Upper lobe of left lung (tissue), 4 donors: ENCODE data around the gene PGGHG.

ENCODE experiments used
- EP300 ChIP-seq, 4 donors: sonication (generic); formaldehyde crosslinking; IDR thresholded peaks; one replicate each; pipeline ENCODE4 v1.5.1; 2017; ENCODE audit warnings: antibody characterized with exemption in 4 of 4, control low read depth in 2 of 4
- POLR2A ChIP-seq, 4 donors: fragments of 450-650 bp; IDR thresholded peaks; one replicate each; pipeline ENCODE4 v1.5.1; 2016 to 2017; ENCODE audit warnings: antibody characterized with exemption in 4 of 4, mild to moderate bottlenecking in 2 of 4
- POLR2AphosphoS5 ChIP-seq, 2 donors: sonication (generic); formaldehyde crosslinking; IDR thresholded peaks; one replicate each; pipeline ENCODE4 v1.5.1; 2017; ENCODE audit warnings: antibody characterized with exemption in 2 of 2
- TF ChIP-seq, protein P1 (sequence below), 6 experiments: fragments of 450-650 bp in 4 of 6; fragments of 200-600 bp in 2 of 6; sonication (generic) in 2 of 6; IDR thresholded peaks; one replicate each; pipeline ENCODE4 v1.5.1; 2016 to 2019; ENCODE audit warnings: antibody characterized with exemption in 6 of 6

DNA sequence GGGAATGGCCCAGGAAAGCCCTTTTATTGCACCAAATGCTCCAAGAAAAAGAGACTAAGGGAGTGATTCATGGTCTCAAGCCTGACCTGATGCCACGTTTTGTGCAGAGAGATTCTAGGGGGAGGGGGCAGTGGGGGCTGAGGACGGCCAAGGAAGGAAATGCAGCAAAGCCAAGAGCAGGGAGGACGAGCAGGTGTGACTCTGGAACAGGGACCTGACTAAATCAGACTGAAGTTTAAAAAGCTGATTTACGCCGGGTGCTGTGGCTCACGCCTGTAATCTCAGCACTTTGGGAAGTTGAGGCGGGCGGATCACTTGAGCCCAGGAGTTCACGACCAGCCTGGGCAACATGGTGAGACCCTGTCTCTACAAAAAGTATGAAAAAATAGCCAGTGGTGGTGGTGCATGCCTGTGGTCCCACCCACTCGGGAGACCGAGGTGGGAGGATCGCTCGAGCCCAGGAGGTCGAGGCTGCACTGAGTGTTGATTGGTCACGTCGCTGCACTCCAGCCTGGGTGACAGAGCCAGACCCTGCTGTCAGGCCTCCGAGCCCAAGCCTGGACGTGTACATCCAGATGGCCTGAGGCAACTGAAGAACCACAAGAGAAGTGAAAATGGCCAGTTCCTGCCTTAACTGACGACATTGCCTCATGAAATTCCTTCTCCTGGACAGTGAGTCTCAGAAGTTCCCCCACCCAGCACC, 42.6 kb downstream of the PGGHG start:
- TF ChIP-seq, protein P1, sequence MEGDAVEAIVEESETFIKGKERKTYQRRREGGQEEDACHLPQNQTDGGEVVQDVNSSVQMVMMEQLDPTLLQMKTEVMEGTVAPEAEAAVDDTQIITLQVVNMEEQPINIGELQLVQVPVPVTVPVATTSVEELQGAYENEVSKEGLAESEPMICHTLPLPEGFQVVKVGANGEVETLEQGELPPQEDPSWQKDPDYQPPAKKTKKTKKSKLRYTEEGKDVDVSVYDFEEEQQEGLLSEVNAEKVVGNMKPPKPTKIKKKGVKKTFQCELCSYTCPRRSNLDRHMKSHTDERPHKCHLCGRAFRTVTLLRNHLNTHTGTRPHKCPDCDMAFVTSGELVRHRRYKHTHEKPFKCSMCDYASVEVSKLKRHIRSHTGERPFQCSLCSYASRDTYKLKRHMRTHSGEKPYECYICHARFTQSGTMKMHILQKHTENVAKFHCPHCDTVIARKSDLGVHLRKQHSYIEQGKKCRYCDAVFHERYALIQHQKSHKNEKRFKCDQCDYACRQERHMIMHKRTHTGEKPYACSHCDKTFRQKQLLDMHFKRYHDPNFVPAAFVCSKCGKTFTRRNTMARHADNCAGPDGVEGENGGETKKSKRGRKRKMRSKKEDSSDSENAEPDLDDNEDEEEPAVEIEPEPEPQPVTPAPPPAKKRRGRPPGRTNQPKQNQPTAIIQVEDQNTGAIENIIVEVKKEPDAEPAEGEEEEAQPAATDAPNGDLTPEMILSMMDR (IDR thresholded peaks at IDR 0.05), result no peak
- TF ChIP-seq POLR2A (IDR thresholded peaks at IDR 0.05), result no peak
- TF ChIP-seq POLR2AphosphoS5 (IDR thresholded peaks at IDR 0.05), result no peak
- TF ChIP-seq EP300 (IDR thresholded peaks at IDR 0.05), result no peak
